ENCODE data around the gene KLHL3.
"Not testable (repeated sequence)": the region's sequence is repeated elsewhere in the genome, so short reads cannot be mapped to it uniquely, and the experiment has no call there.

DNA sequence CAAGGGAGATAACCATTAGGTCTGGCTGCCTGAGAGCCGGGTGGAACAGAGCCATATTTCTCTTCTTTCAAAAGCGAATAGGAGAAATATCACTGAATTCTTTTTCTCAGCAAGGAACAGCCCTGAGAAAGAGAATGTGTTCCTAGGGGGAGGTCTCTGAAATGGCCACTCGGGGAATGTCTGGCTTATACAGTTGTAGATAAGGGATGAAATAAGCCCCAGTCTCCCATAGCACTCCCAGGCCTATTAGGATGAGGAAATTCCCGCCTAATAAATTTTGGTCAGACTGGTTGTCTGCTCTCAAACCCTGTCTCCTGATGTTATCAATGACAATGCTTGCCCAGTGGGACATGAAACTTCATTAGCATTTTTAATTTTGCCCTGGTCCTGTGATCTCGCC lies 32.0 kb upstream of the KLHL3 start:
- TF ChIP-seq, protein P1, sequence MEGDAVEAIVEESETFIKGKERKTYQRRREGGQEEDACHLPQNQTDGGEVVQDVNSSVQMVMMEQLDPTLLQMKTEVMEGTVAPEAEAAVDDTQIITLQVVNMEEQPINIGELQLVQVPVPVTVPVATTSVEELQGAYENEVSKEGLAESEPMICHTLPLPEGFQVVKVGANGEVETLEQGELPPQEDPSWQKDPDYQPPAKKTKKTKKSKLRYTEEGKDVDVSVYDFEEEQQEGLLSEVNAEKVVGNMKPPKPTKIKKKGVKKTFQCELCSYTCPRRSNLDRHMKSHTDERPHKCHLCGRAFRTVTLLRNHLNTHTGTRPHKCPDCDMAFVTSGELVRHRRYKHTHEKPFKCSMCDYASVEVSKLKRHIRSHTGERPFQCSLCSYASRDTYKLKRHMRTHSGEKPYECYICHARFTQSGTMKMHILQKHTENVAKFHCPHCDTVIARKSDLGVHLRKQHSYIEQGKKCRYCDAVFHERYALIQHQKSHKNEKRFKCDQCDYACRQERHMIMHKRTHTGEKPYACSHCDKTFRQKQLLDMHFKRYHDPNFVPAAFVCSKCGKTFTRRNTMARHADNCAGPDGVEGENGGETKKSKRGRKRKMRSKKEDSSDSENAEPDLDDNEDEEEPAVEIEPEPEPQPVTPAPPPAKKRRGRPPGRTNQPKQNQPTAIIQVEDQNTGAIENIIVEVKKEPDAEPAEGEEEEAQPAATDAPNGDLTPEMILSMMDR (conservative IDR thresholded peaks at IDR 0.05; ENCODE audit: low read depth, low read length), result not testable (repeated sequence)
- TF ChIP-seq EZH2 (IDR thresholded peaks at IDR 0.05; ENCODE audit: borderline replicate concordance, low read depth, low read length, poor library complexity, severe bottlenecking), result not testable (repeated sequence)

All from A673 (cell line).